Limb (tissue), 2 donors: Measurements from ENCODE around the gene ARMS2.

Source experiments
- DNase-seq, 2 donors: peaks; one replicate each; pipeline ENCODE4 v3.0.0-alpha.2; 2016; ENCODE audit errors: extremely low spot score in 2 of 2

Gene ARMS2

GRCh38 chr10:122454603-122455080 lies at the start of gene ARMS2:
Gene ARMS2, plus strand, starts transcription at chr10:122454653. Its CDS starts 75 bp downstream, at chr10:122454728.
- no peak for DNase-seq

GRCh38 chr10:122407375-122408125 lies 46.9 kb upstream of the ARMS2 start:
- no peak for DNase-seq

GRCh38 chr10:122413327-122413726 lies 41.1 kb upstream of the ARMS2 start:
- DNase-seq: no peak

GRCh38 chr10:122417667-122418066 lies 36.8 kb upstream of the ARMS2 start:
- no peak for DNase-seq

GRCh38 chr10:122419016-122419415 lies 35.4 kb upstream of the ARMS2 start:
- DNase-seq: no peak

- DNase-seq: peak; percentile 27 to 39
Observed at GRCh38 chr10:122419876-122420623, 34.4 kb upstream of the ARMS2 start.

- no peak for DNase-seq
Observed at GRCh38 chr10:122420624-122421007, 33.8 kb upstream of the ARMS2 start.

- DNase-seq: no peak
Observed at GRCh38 chr10:122421054-122421625, 33.3 kb upstream of the ARMS2 start.

- no peak for DNase-seq
Observed at GRCh38 chr10:122421742-122422141, 32.7 kb upstream of the ARMS2 start.

GRCh38 chr10:122422266-122422989 lies 32.0 kb upstream of the ARMS2 start:
- DNase-seq: no peak

- no peak for DNase-seq
Observed at GRCh38 chr10:122424059-122424458, 30.4 kb upstream of the ARMS2 start.

- no peak for DNase-seq
Observed at GRCh38 chr10:122426829-122427228, 27.6 kb upstream of the ARMS2 start.

GRCh38 chr10:122427280-122427679 lies 27.2 kb upstream of the ARMS2 start:
- DNase-seq: no peak

GRCh38 chr10:122435212-122435827 lies 19.1 kb upstream of the ARMS2 start:
- DNase-seq: peak in 1 of 2 donors; percentile 81

GRCh38 chr10:122441961-122442360 lies 12.5 kb upstream of the ARMS2 start:
- no peak for DNase-seq

GRCh38 chr10:122445469-122445868 lies 9.0 kb upstream of the ARMS2 start:
- no peak for DNase-seq

- no peak for DNase-seq
Observed at GRCh38 chr10:122445904-122446303, 8.5 kb upstream of the ARMS2 start.

GRCh38 chr10:122446668-122447423 lies 7.6 kb upstream of the ARMS2 start:
- DNase-seq: no peak

GRCh38 chr10:122448600-122448999 lies 5.9 kb upstream of the ARMS2 start:
- no peak for DNase-seq

GRCh38 chr10:122449153-122449552 lies 5.3 kb upstream of the ARMS2 start:
- no peak for DNase-seq
